H54 (cell line): Measurements from ENCODE around the gene DAO.
A peak's percentile ranks its signal among the peaks of the same experiment; 100 is the strongest.
"Not testable (repeated sequence)": the region's sequence is repeated elsewhere in the genome, so short reads cannot be mapped to it uniquely, and the experiment has no call there.

Experiments used
- DNase-seq: peaks from one replicate; pipeline ENCODE4 v3.0.0; 2011; ENCODE audit warnings: low spot score, mixed read lengths; ENCODE audit not compliant: insufficient read length
- FAIRE-seq: peaks from 3 replicates; lab custom pipeline; 2011; peaks lifted over from hg19 to GRCh38; lab: Jason Lieb, UNC
- POLR2A ChIP-seq: IDR thresholded peaks from 2 replicates; pipeline ENCODE4 v1.6.1; 2011; ENCODE audit warnings: low read depth, mild to moderate bottlenecking, low read length

DAO gene

GRCh38 chr12:108855284-108856169 lies 24.4 kb upstream of the DAO start:
- DNase-seq (no peak), FAIRE-seq (no peak)
- no peak for TF ChIP-seq POLR2A

GRCh38 chr12:108856170-108856427 lies 23.8 kb upstream of the DAO start:
- DNase-seq (no peak), FAIRE-seq (no peak)
- no peak for TF ChIP-seq POLR2A

- TF ChIP-seq POLR2A, result peak; percentile 71
- no peak for DNase-seq
- FAIRE-seq, result no peak
Measured at GRCh38 chr12:108856428-108857157, 23.3 kb upstream of the DAO start.

GRCh38 chr12:108857158-108857407 lies 22.8 kb upstream of the DAO start:
- no peak for FAIRE-seq
- no peak for TF ChIP-seq POLR2A
- DNase-seq, result no peak

DNA sequence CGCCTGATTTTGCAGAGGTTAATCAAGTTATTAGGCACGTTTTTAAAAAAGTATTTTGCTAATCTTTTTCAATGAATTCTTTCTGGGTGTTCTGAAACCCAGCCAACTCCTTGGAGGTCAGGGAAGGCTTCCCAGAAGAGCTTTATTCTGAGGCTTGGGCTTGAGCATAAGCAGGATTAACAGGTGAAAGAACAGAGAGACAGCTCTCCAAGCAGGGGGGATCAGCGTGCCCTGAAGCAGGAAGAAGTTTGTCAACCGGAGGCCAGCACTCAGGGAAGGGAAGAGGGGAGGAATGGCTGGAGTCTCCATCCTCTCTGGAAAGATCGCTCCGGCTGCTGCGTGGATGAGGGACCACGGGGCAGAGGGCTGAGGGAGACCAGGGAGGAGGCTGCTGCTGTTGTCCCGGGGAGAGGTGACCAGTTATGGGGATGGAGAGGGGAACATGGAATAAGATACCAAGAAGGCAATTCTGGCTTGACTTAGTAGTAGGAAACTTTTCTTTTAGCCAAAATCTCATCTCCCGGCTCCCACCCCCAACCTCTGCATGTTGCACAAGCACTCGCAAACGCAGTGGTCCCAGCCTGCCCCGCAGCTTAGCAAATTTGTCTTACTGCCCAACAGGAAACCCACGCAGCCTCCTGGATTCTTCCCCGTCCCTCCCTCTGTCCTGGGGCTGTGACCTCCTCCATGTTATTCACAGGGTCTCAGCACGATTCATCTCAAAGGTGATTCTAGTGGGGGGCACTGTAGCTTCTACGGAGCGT lies 21.4 kb upstream of the DAO start:
- no peak for DNase-seq
- FAIRE-seq, result no peak
- no peak for TF ChIP-seq POLR2A

GRCh38 chr12:108859141-108859922 lies 20.6 kb upstream of the DAO start:
- not testable (repeated sequence) for FAIRE-seq, DNase-seq

DNA sequence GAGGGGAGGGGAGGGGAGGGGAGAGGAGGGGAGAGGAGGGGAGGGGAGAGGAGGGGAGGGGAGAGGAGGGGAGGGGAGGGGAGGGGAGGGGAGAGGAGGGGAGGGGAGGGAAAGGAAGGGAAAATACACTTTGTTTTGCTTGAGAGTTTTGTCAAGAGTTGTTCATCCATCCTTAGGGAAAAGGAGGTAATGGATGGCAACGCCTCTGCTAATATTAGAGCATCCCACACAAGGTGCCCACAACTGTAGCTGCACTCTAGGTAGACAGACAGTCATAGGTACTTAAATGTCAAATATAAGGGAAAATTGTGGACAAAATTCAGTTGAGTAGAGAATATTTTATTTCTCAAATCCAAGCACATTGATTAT lies 20.0 kb upstream of the DAO start:
- TF ChIP-seq POLR2A, result no peak
- DNase-seq, result no peak
- no peak for FAIRE-seq

DNA sequence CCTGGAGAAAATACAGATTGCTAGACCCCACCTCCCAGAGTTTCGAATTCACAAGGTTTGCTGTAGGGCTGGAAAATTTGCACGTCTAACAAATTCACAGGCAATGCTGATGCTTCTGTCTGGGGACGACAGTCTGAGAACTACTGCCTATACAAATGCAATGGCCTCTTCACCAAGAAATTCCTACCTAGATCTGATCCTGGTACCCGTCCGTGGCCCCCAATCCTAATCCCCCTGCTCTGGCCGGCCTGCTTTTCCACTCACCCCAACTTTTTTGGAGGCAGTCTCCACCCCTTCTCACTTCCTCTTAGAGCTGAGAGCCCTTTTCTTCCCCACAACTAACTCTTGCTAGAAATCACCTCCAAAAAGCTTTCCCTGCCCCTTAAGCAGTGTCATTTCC lies 19.4 kb upstream of the DAO start:
- TF ChIP-seq POLR2A, result no peak
- no peak for FAIRE-seq
- DNase-seq, result no peak

DNA sequence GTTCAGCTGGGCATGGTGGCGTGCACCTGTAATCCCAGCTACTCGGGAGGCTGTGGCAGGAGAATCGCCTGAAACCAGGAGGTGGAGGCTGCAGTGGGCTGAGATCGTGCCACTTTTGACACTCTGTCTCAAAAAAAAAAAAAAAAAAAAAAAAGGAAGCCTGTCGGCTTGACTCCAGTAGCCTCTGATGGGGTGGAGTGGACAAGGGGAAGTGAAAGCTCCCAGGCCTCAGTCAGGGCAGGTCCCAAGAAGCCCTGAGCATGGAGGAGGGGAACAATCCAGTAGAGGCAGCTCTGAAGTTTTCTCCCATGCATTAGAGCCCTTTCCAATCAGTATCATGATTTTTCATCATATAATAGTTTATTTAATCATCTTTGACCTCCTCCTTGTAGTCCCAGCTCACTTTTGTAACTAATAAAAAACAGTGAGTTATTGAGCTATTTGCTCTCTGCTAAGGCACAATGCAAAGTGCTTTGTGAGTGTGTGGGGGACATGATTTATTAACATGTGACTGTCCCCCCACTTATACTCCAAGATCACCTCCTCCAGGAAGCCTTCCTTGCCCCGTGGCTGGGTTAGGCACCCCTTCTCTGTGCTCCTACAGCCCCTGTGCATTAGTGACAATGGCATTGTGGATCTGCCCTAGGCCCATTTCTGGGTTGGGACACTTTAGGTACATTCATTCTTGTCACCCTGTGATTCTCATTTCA lies 17.9 kb upstream of the DAO start:
- DNase-seq, result no peak
- FAIRE-seq, result no peak
- no peak for TF ChIP-seq POLR2A

GRCh38 chr12:108862588-108862959 lies 17.3 kb upstream of the DAO start:
- TF ChIP-seq POLR2A, result no peak
- no peak for DNase-seq
- FAIRE-seq, result no peak

DNA sequence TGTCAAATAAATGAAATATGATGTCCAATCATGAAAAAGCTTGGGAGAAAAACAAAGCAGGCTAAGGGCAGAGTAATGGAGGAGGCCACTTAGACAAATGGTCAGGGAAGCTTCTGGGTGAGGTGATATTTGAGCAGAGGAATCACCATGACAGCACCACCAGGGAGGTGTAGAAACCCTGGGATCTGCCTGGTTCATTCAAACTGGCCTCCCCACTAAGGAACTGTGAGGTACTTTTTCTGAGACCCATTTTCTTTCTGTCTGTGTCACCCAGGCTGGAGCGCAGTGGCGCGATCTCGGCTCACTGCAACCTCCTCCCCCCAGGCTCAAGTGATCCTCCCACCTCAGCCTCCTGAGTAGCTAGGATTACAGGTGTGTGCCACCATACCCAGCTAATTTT lies 14.7 kb upstream of the DAO start:
- no peak for TF ChIP-seq POLR2A
- FAIRE-seq (no peak), DNase-seq (no peak)

DNA sequence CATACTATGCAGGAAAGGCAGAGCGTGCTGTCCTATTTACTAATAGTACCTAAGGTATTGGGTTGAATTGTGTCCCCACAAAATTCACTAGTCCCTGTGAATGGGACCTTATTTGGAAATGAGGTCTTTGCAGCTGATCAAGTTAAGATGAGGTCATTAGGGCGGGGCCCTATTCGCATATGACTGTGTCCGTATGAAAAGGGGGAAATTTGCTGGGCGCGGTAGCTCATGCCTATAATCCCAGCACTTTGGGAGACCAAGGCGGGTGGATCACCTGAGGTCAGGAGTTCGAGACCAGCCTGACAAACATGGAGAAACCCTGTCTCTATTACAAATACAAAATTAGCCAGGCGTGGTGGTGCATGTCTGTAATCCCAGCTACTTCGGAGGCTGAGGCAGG lies 13.8 kb upstream of the DAO start:
- DNase-seq, FAIRE-seq: not testable (repeated sequence)

- no peak for TF ChIP-seq POLR2A
- FAIRE-seq (no peak), DNase-seq (no peak)
Measured at GRCh38 chr12:108868781-108869180, 11.1 kb upstream of the DAO start.
